Measurements from ENCODE around the gene CLEC2D.

Gene CLEC2D

GRCh38 chr12:9669534-9669933 lies at the start of gene CLEC2D:
CLEC2D (plus strand) TSS chr12:9669713; CDS start chr12:9669735, 22 bp downstream.
- TF ChIP-seq MAX (IDR thresholded peaks at IDR 0.05) (no peak), CEBPB (IDR thresholded peaks at IDR 0.05) (no peak), USF1 (IDR thresholded peaks at IDR 0.05) (no peak), ZBTB7A (IDR thresholded peaks at IDR 0.05; ENCODE audit: low read depth) (no peak), TAF1 (IDR thresholded peaks at IDR 0.05; ENCODE audit: low read depth) (no peak), NFIC (IDR thresholded peaks at IDR 0.05) (no peak), REST (IDR thresholded peaks at IDR 0.05; ENCODE audit: low read depth) (no peak), TCF12 (IDR thresholded peaks at IDR 0.05; ENCODE audit: low read depth) (no peak), RAD21 (IDR thresholded peaks at IDR 0.05; ENCODE audit: low read depth) (no peak), FOXM1 (IDR thresholded peaks at IDR 0.05; ENCODE audit: borderline replicate concordance, low read depth) (no peak), TEAD4 (IDR thresholded peaks at IDR 0.05) (no peak), YY1 (IDR thresholded peaks at IDR 0.05; ENCODE audit: low read depth) (no peak), EGR1 (IDR thresholded peaks at IDR 0.05) (no peak), EP300 (IDR thresholded peaks at IDR 0.05; ENCODE audit: borderline replicate concordance) (no peak), CREB1 (IDR thresholded peaks at IDR 0.05; ENCODE audit: low read depth) (no peak)

- TF ChIP-seq USF1 (IDR thresholded peaks at IDR 0.05) (no peak), REST (IDR thresholded peaks at IDR 0.05; ENCODE audit: low read depth) (no peak), CREB1 (IDR thresholded peaks at IDR 0.05; ENCODE audit: low read depth) (no peak), EP300 (IDR thresholded peaks at IDR 0.05; ENCODE audit: borderline replicate concordance) (no peak), YY1 (IDR thresholded peaks at IDR 0.05; ENCODE audit: low read depth) (no peak), TCF12 (IDR thresholded peaks at IDR 0.05; ENCODE audit: low read depth) (no peak), TAF1 (IDR thresholded peaks at IDR 0.05; ENCODE audit: low read depth) (no peak), EGR1 (IDR thresholded peaks at IDR 0.05) (no peak), FOXM1 (IDR thresholded peaks at IDR 0.05; ENCODE audit: borderline replicate concordance, low read depth) (no peak)
Observed at GRCh38 chr12:9625019-9625418, 44.5 kb upstream of the CLEC2D start.

- TF ChIP-seq USF1 (IDR thresholded peaks at IDR 0.05) (no peak), YY1 (IDR thresholded peaks at IDR 0.05; ENCODE audit: low read depth) (no peak), MAX (IDR thresholded peaks at IDR 0.05) (no peak), TEAD4 (IDR thresholded peaks at IDR 0.05) (no peak), REST (IDR thresholded peaks at IDR 0.05; ENCODE audit: low read depth) (no peak), TCF12 (IDR thresholded peaks at IDR 0.05; ENCODE audit: low read depth) (no peak), EGR1 (IDR thresholded peaks at IDR 0.05) (no peak), TAF1 (IDR thresholded peaks at IDR 0.05; ENCODE audit: low read depth) (no peak), CREB1 (IDR thresholded peaks at IDR 0.05; ENCODE audit: low read depth) (no peak)
Observed at GRCh38 chr12:9626291-9626690, 43.2 kb upstream of the CLEC2D start.

- TF ChIP-seq CEBPB (IDR thresholded peaks at IDR 0.05) (no peak), NFIC (IDR thresholded peaks at IDR 0.05) (no peak), TCF12 (IDR thresholded peaks at IDR 0.05; ENCODE audit: low read depth) (no peak), REST (IDR thresholded peaks at IDR 0.05; ENCODE audit: low read depth) (no peak), ZBTB7A (IDR thresholded peaks at IDR 0.05; ENCODE audit: low read depth) (no peak), USF1 (IDR thresholded peaks at IDR 0.05) (no peak), EGR1 (IDR thresholded peaks at IDR 0.05) (no peak), MAX (IDR thresholded peaks at IDR 0.05) (no peak), RAD21 (IDR thresholded peaks at IDR 0.05; ENCODE audit: low read depth) (no peak), YY1 (IDR thresholded peaks at IDR 0.05; ENCODE audit: low read depth) (no peak), CREB1 (IDR thresholded peaks at IDR 0.05; ENCODE audit: low read depth) (no peak), FOXM1 (IDR thresholded peaks at IDR 0.05; ENCODE audit: borderline replicate concordance, low read depth) (no peak), TEAD4 (IDR thresholded peaks at IDR 0.05) (no peak), TAF1 (IDR thresholded peaks at IDR 0.05; ENCODE audit: low read depth) (no peak), EP300 (IDR thresholded peaks at IDR 0.05; ENCODE audit: borderline replicate concordance) (no peak)
Observed at GRCh38 chr12:9626821-9627220, 42.7 kb upstream of the CLEC2D start.
